ENCODE measurements around the gene PIP5K1A.
"Not testable (repeated sequence)": the region's sequence is repeated elsewhere in the genome, so short reads cannot be mapped to it uniquely, and the experiment has no call there.

PIP5K1A gene

DNA sequence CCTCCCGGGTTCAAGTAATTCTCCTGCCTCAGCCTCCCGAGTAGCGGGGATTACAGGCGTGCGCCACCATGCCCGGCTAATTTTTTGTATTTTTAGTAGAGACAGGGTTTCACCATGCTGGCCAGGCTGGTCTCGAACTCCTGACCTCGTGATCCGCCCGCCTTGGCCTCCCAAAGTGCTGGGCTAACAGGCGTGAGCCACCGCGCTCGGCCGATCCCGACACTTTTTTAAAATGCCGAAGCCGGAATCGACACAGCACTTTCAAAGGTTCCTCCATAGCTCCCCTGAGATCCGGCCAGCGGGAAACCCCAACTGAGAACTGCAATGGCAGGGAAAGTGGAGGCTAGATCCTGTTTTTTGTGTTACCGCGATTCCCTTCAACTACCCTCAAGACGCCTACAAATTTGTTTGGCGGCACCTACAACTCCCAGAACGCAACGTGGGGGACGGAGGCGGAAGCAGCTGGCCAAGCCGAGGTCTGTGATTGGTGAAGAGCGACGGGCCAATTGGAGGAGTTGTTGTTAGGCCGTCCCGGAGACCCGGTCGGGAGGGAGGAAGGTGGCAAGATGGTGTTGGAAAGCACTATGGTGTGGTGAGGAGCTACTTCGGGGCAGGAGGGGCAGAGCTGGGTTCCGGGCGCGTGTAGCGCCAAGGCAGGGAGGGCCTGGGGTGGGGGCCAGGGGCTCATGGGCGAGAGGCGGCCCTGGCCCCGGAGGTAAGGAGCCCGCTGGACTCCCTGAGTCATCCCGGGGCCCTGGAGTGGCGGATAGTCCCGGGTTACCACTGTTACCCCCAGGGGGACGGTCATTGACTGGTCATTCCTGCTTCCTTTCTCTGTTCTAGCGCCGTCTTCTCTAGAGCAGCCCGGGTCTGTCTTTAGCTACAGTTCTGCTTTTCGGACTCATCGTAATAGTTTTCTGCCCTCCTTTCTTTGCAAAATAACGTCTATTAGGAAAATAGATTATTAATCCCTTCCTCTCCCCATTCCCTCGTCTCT, 56.2 kb downstream of the PIP5K1A start, which contains the start of gene PSMD4:
Gene PSMD4 (plus strand): TSS at position 518 of the 997 bp plus-strand sequence. CDS start 49 bp downstream, at position 567.
- DNase-seq = peak; percentile 98

DNA sequence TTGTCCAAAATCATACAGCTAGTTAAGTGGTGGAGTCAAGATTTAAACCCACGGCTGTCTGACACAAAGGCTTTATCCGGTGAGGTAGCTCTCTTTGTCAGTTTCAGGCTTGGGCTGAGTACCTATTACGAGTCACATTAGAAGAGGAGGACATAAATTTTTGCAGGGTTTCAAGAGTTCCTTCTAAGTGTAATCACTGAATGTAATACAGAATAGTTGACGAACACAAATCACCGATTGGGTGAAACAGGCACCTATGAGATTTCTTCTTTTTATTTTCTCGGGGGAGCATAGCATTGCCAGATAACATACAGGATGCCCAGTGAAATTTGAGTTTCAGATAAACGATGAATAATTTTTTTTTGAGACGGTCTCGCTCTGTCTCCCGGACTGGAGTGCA, 57.0 kb downstream of the PIP5K1A start:
- DNase-seq = no peak

DNA sequence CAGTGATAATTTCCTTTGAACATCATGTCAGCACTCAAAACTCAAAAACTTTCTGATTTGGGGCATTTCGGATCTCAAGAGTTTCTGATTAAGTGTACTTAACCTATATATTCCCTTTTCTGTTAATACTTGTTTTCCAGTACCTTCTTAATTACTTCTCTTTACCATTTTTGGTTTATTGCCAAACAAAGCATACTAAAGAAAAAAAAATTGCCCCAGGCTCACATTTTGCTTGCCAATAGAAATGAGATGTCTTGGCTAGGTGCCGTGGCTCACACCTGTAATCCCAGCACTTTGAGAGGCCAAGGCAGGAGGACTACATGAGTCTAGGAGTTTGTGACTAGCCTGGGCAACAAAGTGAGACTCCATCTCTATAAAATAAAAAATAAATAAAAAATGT, 61.0 kb downstream of the PIP5K1A start:
- no peak for DNase-seq

DNA sequence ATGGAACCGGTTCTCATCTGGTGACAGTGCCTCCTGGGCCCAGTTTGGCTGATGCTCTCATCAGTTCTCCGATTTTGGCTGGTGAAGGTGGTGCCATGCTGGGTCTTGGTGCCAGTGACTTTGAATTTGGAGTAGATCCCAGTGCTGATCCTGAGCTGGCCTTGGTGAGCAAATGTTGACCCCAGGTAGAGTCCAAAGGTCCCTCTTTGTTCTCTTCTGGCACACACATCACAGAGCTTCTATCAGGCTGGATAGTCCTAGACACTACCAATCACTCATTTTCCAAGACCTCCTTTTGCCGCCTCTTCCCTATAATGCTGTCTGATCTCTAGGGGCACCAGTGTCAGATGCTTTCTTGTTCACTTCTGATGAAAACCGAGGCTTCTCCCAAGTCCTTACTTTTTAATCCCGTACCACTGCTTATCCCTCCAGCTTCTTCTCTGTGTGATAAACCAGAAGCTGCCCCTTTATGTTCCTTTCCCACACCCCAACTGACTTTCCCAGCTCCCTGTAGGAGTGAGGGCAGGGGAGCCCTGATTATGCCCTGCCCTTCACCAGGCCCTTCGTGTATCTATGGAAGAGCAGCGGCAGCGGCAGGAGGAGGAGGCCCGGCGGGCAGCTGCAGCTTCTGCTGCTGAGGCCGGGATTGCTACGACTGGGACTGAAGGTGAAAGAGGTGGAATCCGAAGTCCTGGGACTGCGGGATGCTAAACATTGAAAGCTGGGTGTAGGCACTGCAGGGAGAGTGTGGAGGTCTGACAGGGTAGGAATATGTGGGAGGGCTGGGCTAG, 67.3 kb downstream of the PIP5K1A start:
- DNase-seq = no peak

DNA sequence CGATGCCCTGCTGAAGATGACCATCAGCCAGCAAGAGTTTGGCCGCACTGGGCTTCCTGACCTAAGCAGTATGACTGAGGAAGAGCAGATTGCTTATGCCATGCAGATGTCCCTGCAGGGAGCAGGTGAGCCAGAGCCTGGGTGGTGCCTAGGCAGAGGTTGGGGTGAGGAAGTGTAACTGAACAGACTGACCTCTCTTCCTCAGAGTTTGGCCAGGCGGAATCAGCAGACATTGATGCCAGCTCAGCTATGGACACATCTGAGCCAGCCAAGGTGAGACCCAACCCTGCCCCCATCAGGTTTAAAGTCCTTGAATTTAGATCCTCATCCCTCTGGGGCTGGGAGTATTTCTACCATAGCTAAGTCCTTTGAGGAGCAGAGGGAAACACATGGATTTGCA, 68.0 kb downstream of the PIP5K1A start:
- no peak for DNase-seq

DNA sequence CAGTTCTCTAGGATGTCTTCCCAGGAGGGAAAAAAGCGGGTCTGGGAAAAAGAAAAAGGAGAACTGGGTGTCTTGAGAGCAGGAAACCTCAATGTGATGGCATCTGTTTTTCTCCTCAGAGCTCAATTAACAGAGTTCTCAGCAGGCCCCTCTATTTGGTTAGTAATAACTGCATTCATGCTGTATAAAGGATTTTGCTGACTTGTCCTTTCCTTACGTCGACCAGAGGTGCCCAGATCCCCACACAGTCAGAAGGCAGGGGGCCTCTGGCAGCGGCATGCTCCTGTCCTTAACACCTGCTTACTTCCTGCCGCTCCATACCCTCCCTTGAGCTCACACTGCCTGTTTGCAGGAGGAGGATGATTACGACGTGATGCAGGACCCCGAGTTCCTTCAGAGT, 68.5 kb downstream of the PIP5K1A start:
- no peak for DNase-seq

DNA sequence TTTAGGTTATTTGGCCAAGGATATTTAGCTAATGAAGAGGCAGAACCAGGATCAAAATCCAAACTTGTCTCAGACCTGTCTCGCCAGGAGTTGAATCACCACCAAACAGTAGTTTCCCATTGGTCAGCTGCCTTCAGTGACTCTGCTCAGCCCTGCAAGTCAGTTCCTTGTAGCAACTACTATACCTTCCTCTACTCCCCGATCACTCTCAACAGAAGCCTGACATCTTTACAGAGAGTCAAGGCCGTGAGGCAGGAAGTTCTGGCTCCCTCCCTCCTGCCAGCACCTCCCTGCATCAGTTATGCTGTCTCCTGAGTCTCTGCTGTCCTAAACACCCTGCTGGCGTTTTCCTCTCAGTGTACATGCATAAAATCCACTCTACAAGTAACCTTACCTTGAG, 69.4 kb downstream of the PIP5K1A start:
- DNase-seq = no peak

DNA sequence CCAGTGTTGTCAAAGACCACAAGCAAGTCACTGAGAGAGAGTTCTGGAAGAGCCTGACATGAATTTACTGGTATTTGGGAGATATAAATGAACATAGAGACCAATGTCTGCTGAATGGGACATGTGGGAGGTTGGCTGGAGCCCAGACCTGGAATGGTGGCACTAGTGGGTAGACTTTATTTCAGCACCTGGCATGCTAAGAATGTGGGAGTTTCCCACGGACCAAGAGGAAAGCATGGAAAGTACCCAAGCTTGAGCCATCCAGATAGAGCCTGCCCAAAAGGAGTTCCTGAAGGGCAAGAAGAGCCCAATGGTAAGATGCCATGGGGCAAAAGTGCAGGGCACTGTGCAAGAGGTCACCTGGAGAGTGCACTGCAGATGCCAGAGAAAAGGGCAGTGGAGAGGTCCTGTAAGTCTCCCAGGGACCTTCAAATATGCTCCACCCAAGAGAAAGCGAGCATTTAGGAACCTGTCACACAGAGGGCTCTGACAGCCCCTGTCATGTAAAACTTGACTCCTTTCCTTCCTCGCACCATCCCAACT, 75.6 kb downstream of the PIP5K1A start:
- no peak for DNase-seq

DNA sequence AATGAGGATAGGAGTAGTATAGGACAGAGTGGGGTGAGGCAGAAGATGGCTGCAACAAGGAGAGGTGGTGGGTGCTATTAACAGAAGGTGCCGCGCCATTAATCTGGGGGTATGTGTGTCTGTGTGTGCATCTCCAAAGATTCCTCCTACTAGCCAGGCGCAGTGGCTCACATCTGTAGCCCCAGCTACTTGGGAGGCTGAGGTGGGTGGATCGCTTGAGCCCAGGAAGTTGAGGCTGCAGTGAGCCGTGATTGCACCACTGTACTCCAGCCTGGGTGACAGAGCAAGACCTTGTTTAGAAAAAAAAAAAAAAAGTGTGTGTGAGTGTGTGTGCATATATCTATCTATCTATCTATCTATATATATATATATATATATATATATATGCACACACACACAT, 77.0 kb downstream of the PIP5K1A start:
- DNase-seq = not testable (repeated sequence)

DNA sequence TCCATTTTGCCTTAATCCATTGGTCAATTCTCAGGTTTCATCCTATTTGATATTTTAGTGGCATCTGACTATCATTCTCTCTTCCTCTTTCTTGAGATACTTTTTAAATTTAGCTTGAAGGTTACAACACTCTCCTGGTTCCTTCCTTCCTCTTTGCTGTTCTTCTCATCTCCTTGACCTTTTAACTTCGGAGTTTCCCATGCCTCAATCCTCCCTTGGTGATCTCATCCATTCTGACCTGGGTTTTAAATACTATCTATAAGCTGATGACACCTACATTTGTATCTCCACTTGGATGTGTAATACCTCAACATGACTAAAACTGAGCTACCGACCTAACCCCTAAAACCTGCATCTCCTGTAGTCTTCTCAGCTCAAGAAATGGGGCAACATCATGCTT, 78.9 kb downstream of the PIP5K1A start:
- DNase-seq = no peak

DNA sequence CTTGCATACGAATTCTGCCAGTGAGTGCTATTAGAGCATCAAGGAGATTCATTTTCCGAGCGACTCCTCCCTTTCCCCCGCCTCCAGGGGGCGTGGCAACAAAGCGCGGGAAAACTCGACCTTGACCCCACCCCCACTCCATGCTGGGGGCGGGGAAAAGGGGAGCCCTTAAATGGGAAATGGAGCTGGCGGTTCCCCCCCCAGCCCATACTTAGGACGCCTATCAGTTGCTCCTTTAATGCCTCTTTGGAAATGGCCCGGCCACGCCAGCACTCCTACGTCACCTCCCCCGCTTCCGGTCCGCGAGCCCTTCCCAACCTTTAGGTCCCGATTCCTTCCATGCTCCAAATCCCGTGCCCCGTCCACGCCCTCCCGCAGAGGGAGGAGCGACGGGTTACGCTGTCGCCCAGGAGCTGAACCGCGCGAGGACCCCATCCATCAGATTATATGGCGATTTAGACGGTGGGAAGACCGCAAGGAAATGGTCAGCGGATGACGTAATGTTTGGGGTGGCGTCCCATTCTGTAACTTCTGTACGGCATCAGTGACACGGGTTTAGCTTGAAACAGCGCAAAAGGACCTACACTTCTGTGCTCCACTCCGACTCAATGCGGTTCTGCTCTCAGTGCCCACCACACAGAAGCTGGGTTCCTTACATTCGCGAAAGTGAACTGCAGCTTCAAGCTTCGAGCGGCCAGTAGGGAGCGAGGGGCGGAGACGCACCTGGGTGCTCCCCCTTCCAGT, 83.0 kb downstream of the PIP5K1A start:
- DNase-seq = peak; percentile 98

DNA sequence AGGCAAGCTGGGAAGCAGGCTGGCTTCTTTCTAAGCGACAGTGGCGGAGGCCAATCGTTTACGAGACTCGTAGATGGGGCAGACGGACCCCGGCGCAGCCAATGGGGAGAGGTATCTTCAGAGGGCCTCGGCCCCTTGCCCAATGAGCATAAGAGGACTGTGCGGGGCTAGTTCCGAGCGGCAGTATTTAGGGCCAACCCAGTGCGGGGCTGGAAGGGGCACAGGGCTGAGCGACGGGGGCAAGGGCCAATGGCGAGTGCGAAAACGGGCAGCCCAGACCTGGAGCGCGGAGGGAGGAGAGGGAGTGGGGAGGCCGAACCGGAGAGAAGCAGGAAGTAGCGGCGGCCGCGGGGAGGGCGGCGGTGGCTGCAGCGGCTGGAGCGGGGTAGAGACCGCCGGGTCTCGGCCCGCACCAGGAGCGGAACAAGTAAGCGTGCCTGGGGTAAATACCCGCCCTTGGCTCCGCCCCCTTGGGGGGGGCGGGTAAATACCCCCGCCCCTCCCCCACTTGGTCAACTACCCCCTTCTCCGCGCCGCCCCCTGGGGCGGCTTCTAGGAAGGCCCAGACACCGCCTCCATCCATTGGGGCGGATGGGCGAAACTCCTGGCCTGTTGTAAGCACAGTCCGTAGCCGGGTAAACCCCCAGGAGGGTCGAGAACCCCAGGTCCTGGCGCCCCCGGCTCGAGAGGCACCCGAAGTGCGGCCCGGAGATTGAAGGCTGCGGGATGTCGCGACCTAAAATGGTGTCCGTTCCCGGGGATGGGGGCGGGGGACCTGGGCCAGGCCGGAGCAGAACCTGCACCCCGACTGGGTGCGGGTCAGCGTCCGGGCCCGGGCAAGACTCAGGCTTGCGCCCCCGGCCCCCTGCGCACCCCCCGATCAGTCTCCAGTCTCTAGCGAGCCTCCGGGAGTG, 83.9 kb downstream of the PIP5K1A start, which contains the start of gene ZNF687:
Gene ZNF687 (plus strand): TSS at position 331 of the 914 bp plus-strand sequence. CDS start 3,993 bp downstream, outside the sequence.
- DNase-seq = peak; percentile 100

DNA sequence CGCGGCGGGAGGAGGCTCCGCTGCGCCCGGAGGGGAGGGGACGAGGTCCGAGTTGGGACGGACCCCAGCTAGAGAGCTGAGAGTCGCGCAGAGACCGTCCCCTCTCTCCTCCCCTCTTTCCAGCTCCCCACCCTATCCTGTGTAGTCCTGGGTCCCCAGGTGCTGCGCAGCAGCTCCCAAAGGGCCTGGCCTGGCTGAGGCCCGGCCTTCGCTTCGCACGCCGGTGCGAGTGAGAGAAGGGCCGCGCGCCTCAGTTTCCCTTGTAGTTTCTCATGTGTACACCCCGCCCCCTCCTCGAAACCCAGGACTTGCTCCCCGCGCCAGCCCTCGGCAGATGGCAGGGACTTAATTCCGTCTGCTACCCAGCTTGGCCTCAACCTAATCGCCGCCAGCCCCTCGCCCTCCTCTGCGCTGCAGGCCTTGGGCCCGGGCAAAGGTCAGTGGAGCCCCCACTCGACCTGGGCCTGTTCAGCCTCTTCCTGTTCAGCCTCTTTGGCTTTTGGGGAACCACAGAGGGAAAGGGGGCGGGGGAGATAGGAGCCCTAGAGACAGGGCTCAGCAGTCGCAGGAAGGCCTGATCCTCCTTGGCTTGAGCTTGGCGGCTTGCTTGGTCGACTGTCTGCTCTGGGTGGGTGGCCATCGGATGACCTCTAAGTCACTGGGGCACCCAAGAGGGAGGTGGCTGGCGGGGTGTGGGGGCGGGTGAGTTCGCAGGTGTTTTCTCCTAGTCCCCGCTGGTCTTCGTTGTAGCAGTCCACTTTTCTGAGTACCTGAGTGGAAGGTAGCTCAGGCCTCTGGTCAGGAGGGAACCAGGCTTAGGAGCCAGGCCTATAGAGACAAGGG, 84.8 kb downstream of the PIP5K1A start:
- DNase-seq = peak; percentile 52

DNA sequence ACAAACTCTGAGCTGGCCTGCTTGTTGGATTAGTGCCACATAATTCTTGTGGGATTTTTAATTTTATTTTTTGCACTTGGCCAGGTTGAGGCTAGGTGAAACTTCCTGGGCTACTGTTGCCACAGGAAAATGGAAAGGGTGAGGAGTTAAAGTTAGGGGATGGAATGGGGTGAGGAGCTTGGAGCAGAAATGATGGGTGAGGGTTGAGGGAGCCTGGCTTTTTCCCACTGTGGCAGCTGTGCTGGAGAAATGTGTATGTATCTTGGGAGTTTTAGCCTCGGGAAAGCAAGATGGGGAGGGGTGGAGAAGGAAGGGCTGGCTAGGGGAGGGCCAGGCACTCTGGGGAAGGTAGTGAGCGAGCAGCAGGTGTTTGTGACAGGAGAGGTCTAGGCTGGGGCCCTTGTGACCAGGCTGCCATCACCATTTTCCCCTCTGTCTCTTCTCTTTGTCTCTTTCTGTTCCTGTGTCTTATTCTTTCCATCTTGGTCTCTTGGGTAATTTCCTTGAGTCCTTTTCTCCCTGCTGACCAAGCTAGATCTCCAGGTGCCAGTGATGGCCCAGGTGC, 85.7 kb downstream of the PIP5K1A start:
- DNase-seq = no peak

DNA sequence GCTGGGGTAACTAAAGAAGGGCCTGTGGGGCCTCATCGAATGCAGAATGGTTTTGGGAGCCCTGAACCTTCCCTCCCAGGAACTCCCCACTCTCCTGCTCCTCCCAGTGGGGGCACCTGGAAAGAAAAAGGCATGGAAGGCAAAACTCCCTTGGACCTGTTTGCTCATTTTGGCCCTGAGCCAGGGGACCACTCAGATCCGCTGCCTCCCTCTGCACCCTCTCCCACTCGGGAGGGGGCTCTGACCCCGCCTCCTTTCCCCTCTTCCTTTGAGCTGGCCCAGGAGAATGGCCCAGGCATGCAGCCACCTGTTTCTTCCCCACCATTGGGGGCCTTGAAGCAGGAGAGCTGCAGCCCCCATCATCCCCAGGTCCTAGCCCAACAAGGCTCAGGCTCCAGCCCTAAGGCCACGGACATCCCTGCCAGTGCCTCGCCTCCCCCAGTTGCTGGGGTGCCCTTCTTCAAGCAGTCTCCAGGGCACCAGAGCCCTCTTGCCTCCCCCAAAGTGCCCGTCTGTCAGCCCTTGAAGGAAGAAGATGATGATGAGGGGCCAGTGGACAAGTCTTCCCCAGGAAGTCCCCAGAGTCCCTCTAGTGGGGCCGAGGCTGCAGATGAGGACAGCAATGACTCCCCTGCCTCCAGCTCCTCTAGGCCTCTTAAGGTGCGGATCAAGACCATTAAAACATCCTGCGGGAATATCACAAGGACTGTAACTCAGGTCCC, 88.4 kb downstream of the PIP5K1A start:
- no peak for DNase-seq

DNA sequence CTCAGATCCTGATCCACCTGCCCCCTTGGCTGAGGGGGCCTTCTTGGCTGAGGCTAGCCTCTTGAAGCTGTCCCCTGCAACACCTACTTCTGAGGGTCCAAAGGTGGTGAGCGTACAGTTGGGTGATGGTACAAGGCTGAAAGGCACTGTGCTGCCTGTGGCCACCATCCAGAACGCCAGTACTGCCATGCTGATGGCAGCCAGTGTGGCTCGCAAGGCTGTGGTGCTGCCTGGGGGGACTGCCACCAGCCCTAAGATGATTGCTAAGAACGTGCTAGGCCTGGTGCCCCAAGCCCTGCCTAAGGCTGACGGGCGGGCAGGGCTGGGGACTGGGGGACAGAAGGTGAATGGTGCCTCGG, 89.0 kb downstream of the PIP5K1A start:
- DNase-seq = no peak

DNA sequence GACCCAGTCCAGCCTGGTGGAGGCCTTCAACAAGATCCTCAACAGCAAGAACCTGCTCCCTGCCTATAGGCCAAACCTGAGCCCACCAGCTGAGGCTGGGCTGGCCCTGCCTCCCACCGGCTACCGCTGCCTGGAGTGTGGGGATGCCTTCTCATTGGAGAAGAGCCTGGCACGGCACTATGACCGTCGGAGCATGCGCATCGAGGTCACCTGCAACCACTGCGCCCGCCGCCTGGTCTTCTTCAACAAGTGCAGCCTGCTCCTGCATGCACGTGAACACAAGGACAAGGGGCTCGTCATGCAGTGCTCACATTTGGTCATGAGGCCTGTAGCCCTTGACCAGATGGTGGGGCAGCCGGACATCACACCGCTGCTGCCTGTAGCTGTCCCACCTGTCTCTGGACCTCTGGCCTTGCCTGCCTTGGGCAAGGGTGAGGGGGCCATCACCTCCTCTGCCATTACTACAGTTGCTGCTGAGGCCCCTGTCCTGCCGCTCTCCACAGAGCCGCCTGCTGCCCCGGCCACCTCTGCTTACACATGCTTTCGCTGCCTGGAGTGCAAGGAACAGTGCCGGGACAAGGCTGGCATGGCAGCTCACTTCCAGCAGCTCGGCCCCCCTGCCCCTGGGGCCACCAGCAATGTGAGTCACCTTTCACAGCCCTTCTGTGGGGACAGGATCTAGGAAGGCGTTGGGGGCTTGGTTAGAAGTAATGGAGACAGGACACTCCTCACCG, 89.6 kb downstream of the PIP5K1A start:
- DNase-seq = no peak

DNA sequence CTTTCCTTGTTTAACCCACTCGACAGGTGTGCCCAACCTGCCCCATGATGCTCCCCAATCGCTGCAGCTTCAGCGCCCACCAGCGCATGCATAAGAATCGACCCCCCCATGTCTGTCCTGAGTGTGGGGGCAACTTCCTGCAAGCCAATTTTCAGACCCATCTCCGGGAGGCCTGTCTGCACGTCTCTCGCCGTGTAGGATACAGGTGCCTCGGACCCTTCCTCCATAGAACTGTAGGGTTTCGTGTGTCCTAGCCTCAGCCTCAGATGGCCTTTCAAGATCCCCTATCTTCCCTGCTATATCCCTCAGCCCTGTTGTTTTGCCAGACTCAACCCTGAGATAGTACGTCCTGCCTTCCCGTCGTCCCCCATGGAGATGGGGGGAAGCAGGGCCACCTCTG, 90.2 kb downstream of the PIP5K1A start:
- no peak for DNase-seq

Data from left hindlimb (tissue), 1 donor.